ENCODE data around the gene C10orf71. TPM values are rescaled to one million over a fixed set of nuclear protein-coding genes. Genes with fewer than 3 reads are reported as not detected.

C10orf71 gene
- polyA plus RNA-seq, 2 of the 4 experiments (the other 2 are of a cell fraction): not detected

DNA sequence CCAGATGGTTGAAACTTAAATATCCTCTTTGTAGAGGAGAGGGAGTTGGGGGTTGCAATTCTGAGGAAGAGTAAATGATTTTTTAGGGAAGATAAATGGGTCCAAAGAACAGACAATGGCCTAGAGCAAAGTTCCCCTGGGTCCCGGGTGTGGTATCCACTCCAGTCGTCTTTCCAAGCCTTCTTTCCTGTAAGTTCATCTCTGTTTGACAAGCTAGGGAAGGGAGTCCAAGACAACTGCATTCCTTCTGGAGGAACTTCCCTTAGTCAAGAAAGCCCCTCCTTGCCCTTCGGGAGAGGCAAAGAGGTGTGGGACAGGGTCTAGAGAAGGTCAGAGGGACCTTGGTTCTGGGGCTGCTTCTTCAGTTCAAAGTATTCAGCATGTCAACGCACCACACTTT is 33.4 kb downstream of the C10orf71 start:
- 3% methylated on average over 4 of the region's 4 CpGs for WGBS (ENCODE audit: missing lambda C conversion rate)
- TF ChIP-seq HEYL (CRISPR knock-in tag; IDR thresholded peaks at IDR 0.05): no peak
- no peak for TF ChIP-seq ZSCAN20 (CRISPR knock-in tag; IDR thresholded peaks at IDR 0.05)
- no peak for TF ChIP-seq MAFK (IDR thresholded peaks at IDR 0.05; ENCODE audit: partially characterized antibody)
- TF ChIP-seq RCOR1 (IDR thresholded peaks at IDR 0.05; ENCODE audit: low read depth, low read length): no peak
- no peak for TF ChIP-seq JUNB (IDR thresholded peaks at IDR 0.05)
- TF ChIP-seq HOXB5 (CRISPR knock-in tag; IDR thresholded peaks at IDR 0.05): no peak
- TF ChIP-seq KDM5A (IDR thresholded peaks at IDR 0.05): no peak
- TF ChIP-seq CTCF (IDR thresholded peaks at IDR 0.05): no peak
- TF ChIP-seq RARB (CRISPR knock-in tag; IDR thresholded peaks at IDR 0.05): no peak
- no peak for TF ChIP-seq HES2 (IDR thresholded peaks at IDR 0.05)
- TF ChIP-seq MAZ (IDR thresholded peaks at IDR 0.05; ENCODE audit: borderline replicate concordance, low read depth, low read length): no peak
- TF ChIP-seq REST (IDR thresholded peaks at IDR 0.05): no peak
- no peaks in the 10 kb centered on the region for H3K9me3 ChIP-seq
- H3K27ac ChIP-seq: no peak overlapping the region
- no peak overlapping the region for H3K4me2 ChIP-seq
- ATAC-seq (no peak), DNase-seq (ENCODE audit: low read depth in 1 of 2, low spot score in 1 of 2) (no peak), FAIRE-seq (no peak)
- no peak overlapping the region for H3K4me3 ChIP-seq
- CTCF ChIA-PET: no interaction called here
- POLR2A ChIA-PET: no interaction called here
- H3K4me1 ChIP-seq: no peaks in the 10 kb centered on the region

- TF ChIP-seq REST (IDR thresholded peaks at IDR 0.05): no peak
- TF ChIP-seq JUNB (IDR thresholded peaks at IDR 0.05): no peak
- TF ChIP-seq TFCP2L1 (CRISPR knock-in tag; IDR thresholded peaks at IDR 0.05): no peak
- TF ChIP-seq RFX5 (IDR thresholded peaks at IDR 0.05): no peak
- TF ChIP-seq, protein P1, sequence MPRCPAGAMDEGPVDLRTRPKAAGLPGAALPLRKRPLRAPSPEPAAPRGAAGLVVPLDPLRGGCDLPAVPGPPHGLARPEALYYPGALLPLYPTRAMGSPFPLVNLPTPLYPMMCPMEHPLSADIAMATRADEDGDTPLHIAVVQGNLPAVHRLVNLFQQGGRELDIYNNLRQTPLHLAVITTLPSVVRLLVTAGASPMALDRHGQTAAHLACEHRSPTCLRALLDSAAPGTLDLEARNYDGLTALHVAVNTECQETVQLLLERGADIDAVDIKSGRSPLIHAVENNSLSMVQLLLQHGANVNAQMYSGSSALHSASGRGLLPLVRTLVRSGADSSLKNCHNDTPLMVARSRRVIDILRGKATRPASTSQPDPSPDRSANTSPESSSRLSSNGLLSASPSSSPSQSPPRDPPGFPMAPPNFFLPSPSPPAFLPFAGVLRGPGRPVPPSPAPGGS (IDR thresholded peaks at IDR 0.05): no peak
- no peak for TF ChIP-seq RNF2 (IDR thresholded peaks at IDR 0.05; ENCODE audit: borderline replicate concordance, low read depth)
- no peak for TF ChIP-seq POLR2AphosphoS2 (conservative IDR thresholded peaks at IDR 0.05; ENCODE audit: low read length)
- no peak for TF ChIP-seq BHLHE40 (IDR thresholded peaks at IDR 0.05; ENCODE audit: low read depth, low read length)
- TF ChIP-seq CBX8 (IDR thresholded peaks at IDR 0.05): no peak
- no peak for TF ChIP-seq HOXB13 (CRISPR knock-in tag; IDR thresholded peaks at IDR 0.05; ENCODE audit: low read depth)
- TF ChIP-seq POLR2A (IDR thresholded peaks at IDR 0.05; ENCODE audit: low read length): no peak
- no peak for TF ChIP-seq CHD4 (IDR thresholded peaks at IDR 0.05; ENCODE audit: borderline replicate concordance)
- TF ChIP-seq ESRRA (IDR thresholded peaks at IDR 0.05; ENCODE audit: borderline replicate concordance, low read length): no peak
- Histone ChIP-seq H3K9me3 (no peaks in the 10 kb centered on the region), H3K4me2 (no peak overlapping the region), H3K4me1 (no peaks in the 10 kb centered on the region), H3K27ac (no peak overlapping the region), H3K4me3 (no peak overlapping the region)
- FAIRE-seq (no peak), ATAC-seq (no peak), DNase-seq (ENCODE audit: low read depth in 1 of 2, low spot score in 1 of 2) (no peak)
- POLR2A ChIA-PET: no interaction called here
- WGBS (ENCODE audit: missing lambda C conversion rate): 20% methylated on average over 6 of the region's 6 CpGs
- CTCF ChIA-PET: interaction anchor here (0.6 kb wide), 1 partner anchor 27 kb away, joined by 3 read pairs; no protein-coding TSS in a partner anchor
These were observed 33.8 kb downstream of the C10orf71 start for GRCh38 chr10:49332768-49333167.

Data from A549 (cell line).